Activated T-cell treated with anti-CD3 and anti-CD28 coated beads, Interleukin-2, amount 50 U/mL, for 48 hours (primary cell): ENCODE data around the gene SYCE1.

Experiments
- DNase-seq, 2 experiments: peaks; one replicate each; pipeline ENCODE4 v3.0.0-alpha.2; 2020

The SYCE1 gene

GRCh38 chr10:133511408-133511807 lies 54.0 kb downstream of the SYCE1 start:
- no peak for DNase-seq

GRCh38 chr10:133509700-133510099 lies 55.7 kb downstream of the SYCE1 start:
- no peak for DNase-seq
